GM12874 (cell line): ENCODE data around the gene PARD3B.

Source experiments
- TF ChIP-seq, protein P1 (sequence below): IDR thresholded peaks from 2 replicates; pipeline ENCODE4 v1.5.1; 2011; ENCODE audit warnings: low read depth, mild to moderate bottlenecking, control low read depth, low read length, moderate library complexity; ENCODE audit not compliant: insufficient read depth

PARD3B gene

DNA sequence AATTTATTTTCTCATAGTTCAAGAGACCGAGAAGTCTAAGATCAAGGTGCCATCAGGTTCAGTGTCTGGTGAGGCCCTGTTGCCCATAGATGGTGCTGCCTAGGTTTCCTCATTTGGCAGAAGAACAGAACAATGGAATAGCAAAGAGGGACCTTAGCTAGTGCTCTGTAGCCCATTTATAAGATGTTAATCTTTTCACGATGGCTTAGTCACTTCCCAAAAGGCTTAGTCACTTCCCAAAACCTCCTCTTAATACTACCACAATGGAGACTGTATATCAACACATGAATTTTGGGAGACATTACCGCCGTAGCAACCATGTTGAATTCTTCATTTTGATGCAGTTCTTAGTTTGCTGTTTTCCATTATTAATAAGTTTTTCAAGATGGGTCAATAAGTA, 890.7 kb downstream of the PARD3B start:
- TF ChIP-seq, protein P1, sequence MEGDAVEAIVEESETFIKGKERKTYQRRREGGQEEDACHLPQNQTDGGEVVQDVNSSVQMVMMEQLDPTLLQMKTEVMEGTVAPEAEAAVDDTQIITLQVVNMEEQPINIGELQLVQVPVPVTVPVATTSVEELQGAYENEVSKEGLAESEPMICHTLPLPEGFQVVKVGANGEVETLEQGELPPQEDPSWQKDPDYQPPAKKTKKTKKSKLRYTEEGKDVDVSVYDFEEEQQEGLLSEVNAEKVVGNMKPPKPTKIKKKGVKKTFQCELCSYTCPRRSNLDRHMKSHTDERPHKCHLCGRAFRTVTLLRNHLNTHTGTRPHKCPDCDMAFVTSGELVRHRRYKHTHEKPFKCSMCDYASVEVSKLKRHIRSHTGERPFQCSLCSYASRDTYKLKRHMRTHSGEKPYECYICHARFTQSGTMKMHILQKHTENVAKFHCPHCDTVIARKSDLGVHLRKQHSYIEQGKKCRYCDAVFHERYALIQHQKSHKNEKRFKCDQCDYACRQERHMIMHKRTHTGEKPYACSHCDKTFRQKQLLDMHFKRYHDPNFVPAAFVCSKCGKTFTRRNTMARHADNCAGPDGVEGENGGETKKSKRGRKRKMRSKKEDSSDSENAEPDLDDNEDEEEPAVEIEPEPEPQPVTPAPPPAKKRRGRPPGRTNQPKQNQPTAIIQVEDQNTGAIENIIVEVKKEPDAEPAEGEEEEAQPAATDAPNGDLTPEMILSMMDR, result no peak

DNA sequence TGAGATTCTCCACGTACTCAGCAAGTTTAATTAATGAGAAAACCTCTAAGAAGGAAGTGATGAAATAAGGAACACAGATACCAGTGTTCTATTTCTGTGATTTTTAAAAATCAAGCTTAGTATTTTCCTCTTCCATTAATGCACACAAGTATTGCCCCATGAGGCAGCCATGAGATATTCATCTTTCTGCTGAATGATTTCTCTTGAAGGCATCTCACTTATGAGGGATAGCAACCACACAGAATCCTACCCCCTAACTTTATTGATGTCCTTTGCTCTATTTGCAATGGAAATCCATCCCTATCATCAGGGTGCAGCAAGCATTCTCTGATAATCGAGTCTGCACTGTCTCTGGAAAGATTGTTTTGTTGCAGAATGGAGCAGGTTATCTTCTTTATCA, 893.0 kb downstream of the PARD3B start:
- TF ChIP-seq, protein P1, result no peak

DNA sequence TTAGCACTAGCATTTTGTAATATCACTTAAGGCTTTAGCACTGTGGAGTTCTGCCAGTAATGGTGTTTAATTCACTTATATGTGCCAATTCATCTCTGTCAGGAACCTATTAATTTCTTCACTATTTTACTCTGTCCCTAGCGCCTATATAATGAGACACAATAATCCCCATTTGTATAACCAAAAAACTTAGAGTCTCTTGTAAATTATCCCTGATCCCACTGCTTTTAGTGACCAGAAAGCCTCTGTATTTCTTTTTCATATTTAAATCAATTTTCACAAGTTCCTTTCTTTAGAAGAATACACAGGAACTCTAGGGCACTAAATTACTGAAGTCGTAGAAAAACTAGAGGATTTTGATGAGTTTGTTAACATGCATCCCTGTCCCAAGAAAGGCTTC, 894.3 kb downstream of the PARD3B start:
- TF ChIP-seq, protein P1, result no peak

DNA sequence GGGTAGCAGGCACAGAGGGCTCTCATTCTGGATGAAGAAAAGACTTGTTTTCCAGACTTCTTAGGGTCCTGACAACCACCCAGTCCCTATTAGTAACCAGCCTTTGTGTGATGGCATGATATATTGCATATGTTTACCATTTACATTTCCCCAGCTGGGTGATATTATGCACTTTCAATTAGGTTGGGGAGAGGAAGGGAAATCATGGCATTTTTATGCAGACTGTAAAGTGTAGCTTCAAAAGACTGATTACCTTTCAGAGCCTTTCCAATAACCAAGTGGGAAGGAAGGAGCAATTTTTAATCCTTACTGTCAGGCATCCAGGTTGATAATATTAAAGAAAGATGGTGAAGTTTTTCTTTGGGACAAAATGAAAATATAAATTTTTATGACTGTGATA, 896.2 kb downstream of the PARD3B start:
- TF ChIP-seq, protein P1, result no peak

DNA sequence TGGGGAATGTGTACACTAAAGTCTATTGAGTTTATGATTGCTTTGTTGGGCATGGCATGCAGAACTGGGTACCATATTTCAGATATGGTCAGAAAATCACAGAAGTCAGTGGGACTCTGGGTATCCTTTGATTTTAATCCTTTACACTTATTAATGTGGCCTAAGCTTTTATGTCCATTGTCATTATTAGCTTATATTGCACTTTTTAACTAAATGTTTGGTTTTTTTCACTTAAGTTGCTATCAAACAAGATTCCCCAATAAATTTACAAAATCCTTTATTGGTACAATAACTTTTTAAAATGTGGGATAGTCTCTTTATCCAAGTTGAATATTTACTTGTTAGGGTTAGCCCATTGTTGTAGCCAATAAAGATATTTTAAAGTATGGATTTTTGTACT, 902.9 kb downstream of the PARD3B start:
- TF ChIP-seq, protein P1, result no peak

DNA sequence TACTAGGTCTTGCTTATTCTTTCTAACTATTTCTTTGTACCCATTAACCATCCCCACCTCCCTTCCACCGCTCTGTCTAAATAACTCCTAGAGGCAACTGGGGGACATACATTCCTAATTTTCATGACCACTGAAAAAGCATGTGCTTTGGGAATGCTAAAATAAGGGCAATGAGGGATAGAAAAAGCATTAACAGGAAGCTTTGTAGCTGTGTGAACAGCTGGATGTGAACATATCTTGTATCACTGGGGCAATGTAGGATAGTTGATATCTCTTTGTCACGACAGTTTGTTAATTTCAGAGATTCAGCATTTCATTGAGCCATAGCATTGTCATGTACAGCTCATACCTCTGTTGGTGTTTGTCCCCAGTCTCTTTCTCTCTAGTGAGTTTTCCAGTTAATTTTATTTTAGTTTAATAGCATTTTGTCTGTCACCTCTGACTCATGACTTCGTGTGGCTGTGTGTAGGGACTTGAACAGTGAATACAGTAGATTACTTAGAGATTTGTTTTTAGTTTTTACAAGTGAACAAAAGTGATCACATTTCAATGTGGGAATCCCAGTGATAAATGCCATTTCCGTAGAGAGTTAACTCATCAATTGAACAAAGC, 906.7 kb downstream of the PARD3B start:
- TF ChIP-seq, protein P1, result no peak

DNA sequence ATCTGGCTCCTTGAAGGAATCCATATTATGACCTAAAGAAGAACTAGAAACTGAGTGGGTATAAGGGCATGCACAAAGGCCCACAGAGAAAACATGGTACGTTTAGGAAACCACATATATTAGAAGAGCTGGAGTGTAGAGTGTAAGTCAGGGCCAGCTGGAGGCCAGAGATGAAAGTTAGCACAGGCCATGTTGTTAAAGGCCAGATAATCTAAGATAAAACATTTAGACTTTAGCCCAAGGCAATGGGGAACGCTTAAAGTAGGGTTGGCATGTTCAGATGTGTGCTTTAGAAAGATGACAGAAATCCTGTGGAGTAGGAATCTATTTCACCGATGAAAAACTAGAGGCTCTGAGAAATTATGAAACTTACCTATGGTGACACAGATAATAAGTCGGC, 907.9 kb downstream of the PARD3B start:
- TF ChIP-seq, protein P1, result no peak
